GM08714 (cell line): ENCODE measurements around the gene CYB561D2.

Experiments
- H3K4me3 ChIP-seq: fragments of 200-500 bp; sonication (Bioruptor generic); 2 replicates; pipeline ENCODE4 v1.5.1; 2014; ENCODE audit warnings: mild to moderate bottlenecking, low read length, inconsistent platforms
- ZNF274 ChIP-seq: IDR thresholded peaks from 2 replicates; pipeline ENCODE4 v1.6.1; 2012; ENCODE audit warnings: mild to moderate bottlenecking, low read depth, low read length

CYB561D2 gene

GRCh38 chr3:50392101-50392715 lies 41.5 kb downstream of the CYB561D2 start:
- no peak overlapping the region for H3K4me3 ChIP-seq
- TF ChIP-seq ZNF274: no peak

- H3K4me3 ChIP-seq: no peak overlapping the region
- TF ChIP-seq ZNF274: no peak
Observed at GRCh38 chr3:50393061-50393460, 42.4 kb downstream of the CYB561D2 start.

- TF ChIP-seq ZNF274: no peak
- H3K4me3 ChIP-seq: no peak overlapping the region
Observed at GRCh38 chr3:50395070-50395860, 44.6 kb downstream of the CYB561D2 start.

- no peak overlapping the region for H3K4me3 ChIP-seq
- TF ChIP-seq ZNF274: no peak
Observed at GRCh38 chr3:50396502-50396901, 45.8 kb downstream of the CYB561D2 start.

GRCh38 chr3:50401978-50402595 lies 51.4 kb downstream of the CYB561D2 start:
- no peak overlapping the region for H3K4me3 ChIP-seq
- no peak for TF ChIP-seq ZNF274
